GM19043 (cell line): Measurements from ENCODE around the gene SNX25.
"Not testable (repeated sequence)": the region's sequence is repeated elsewhere in the genome, so short reads cannot be mapped to it uniquely, and the experiment has no call there.

ENCODE experiments used
- ATAC-seq: cut with Tn5 transposase; IDR thresholded peaks from one replicate; pipeline ENCODE4 v1.9.1; 2021; ENCODE audit warnings: low read depth; ENCODE audit not compliant: unreplicated experiment

Gene SNX25

DNA sequence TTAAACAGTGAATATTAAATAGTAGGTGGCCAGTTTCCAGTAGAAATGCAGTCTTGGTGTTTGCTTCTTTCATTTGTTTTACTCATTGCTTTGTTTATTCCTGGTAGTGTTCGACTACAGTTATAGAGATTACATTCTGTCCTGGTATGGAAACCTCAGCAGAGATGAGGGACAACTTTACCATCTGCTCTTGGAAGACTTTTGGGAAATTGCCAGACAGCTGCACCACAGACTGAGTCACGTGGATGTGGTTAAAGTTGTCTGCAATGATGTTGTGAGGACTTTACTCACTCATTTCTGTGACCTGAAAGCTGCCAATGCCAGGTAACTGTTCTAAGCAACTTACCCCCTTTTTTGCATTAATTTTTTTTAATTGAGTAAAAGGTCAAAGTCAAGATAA is 49.3 kb downstream of the SNX25 start:
- ATAC-seq: not testable (repeated sequence)

DNA sequence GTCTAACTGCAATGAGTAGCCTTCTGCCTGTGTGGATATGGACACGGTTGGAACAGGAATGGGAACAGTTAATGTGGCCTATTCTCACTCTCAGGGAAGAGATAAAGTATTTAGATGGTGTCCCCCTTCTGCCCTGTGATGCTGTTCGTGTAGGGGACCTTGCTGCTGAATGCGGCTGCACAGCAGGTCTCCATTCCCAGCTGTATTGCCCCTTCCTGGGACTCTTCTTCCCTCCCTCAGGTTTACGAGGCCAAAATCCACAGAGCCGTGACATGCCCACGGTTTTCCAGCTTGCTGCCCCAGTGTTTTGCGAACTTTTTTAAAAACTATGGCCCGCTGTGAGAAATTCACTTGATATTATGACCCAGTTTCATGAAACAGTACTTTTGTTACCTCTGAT is 50.3 kb downstream of the SNX25 start:
- no peak for ATAC-seq

- no peak for ATAC-seq
Observed at GRCh38 chr4:185261946-185262345, 52.5 kb downstream of the SNX25 start.

GRCh38 chr4:185263419-185263818 is 54.0 kb downstream of the SNX25 start:
- peak; percentile 63 for ATAC-seq

- ATAC-seq: peak; percentile 75
Observed at GRCh38 chr4:185265942-185266341, 56.5 kb downstream of the SNX25 start.

DNA sequence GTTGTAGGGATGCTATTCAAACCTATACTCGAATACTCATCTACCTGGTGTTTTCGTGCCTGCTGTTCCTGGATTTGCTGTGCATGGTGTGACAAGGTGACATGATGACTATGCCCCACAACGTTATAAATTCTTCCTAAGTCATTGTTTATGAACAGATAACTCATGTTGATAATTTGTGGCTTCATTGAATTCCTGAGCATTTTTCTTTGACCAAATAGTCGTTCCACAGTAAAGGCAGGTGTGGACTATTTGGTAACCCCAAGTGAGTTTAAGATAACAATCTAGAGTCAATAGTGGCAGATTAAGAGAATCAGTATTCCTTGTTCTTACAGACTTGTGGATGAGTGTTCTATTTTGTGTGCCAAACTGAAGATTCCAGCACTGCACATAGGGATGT is 59.9 kb downstream of the SNX25 start:
- no peak for ATAC-seq

DNA sequence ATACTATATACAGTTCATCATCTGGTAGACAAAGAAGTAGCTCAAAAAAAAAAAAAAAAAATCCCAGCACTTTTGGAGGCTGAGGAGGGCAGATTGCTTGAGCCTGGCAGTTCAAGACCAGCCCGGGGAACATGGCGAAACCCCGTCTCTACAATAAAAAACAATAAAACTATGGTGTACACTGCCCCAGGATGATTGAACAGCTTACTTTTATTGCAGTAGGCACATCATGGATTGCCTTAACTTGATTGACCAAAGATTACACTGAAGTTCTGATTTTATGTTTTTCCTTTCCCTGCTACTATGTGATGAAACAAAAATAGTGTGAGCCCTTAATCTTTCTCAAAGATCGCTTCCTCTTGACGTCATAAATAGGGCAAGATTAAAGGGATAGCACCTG is 60.6 kb downstream of the SNX25 start:
- ATAC-seq: no peak

GRCh38 chr4:185270885-185271284 is 61.5 kb downstream of the SNX25 start:
- no peak for ATAC-seq

GRCh38 chr4:185272245-185272644 is 62.8 kb downstream of the SNX25 start:
- ATAC-seq: no peak

GRCh38 chr4:185275501-185275900 is 66.1 kb downstream of the SNX25 start:
- no peak for ATAC-seq

DNA sequence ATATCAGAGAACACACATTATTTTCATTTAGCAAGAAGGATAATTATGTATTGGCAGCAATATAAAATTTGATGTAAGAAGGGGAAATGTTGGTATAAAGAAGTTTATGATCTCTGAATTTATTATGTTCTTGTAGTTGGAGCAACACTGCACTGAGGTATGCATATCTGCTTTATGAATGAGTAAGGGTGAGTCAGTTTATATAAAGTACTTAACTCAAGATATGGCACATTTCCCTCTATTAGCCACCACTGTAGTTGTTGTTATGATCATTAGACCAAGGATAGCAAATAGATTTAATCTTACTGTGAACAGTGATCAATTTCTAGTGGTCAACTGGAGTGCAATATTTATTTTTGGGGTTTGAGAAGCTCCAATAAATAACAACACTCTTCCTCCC is 66.6 kb downstream of the SNX25 start:
- no peak for ATAC-seq

GRCh38 chr4:185278716-185279115 is 69.3 kb downstream of the SNX25 start:
- no peak for ATAC-seq

DNA sequence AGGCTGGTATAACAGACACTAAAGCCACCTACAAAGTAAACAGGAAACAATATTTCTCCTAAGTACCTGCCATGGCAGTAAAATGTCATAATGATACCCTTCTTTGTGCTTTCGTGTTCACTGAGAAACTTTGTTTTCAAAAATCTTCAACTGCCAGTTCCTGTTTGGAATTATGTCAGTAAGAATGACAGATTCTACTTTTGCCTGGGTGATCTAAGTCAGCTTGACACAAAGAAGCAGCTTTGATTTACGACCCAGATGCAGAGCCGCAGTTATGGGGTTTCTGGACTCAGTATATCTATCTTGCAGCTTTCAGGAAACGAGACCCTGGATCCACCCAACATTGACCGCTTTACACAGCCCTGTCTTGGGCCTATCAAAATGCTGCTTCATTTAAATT is 71.2 kb downstream of the SNX25 start:
- ATAC-seq: no peak

DNA sequence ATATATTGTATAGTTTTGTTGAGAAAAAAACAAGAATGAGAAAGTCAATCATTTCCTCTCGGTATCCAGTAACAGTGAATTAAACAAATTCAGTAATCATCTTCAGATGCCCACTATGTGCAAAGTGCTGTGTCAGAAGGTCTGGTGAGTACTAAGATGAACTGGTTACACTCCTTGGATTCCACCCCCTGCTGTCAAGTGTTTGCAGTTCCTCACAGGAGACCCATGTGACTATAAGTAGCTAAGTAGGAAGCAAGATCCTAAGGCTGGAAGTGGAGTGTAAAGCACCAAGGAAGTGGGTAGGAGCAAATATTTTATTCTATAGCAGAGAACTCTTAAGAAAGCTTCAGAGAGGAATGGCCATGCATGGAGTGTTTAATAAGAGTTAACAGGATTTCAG is 73.6 kb downstream of the SNX25 start:
- ATAC-seq: no peak

- ATAC-seq: no peak
Observed at GRCh38 chr4:185283723-185284122, 74.3 kb downstream of the SNX25 start.

DNA sequence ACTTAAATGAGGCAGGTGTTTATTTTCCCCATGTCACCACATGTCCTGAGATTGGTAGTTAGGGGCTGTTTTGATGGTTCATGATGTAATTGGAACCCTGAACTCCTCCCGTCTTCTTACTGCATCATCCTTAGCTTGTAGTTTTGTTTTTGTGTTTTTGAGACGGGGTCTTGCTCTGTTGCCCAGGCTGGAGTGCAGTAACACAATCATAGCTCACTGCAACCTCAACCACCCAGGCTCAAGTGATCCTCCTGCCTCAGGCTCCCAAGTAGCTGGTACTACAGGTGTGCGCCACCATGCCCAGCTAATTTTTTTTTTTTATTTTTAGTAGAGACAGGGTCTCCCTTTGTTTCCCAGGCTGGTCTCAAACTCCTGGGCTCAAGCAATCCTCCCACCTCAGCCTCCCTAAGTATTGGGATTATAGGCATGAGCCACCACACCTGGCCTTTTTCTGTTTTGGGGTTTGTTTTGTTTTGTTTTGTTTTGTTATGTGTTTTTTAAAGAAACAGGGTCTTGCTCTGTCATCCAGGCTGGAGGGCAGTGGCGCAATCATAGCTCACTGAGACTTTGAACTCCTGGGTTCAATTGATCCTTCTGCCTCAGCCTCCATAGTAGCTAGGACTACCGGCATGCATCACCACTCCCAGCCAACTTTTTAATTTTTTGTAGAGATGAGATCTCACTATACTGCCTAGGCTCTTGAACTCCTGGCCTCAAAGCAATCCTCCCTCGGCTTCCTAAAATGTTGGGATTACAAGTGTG is 76.4 kb downstream of the SNX25 start:
- ATAC-seq: no peak

GRCh38 chr4:185286571-185286970 is 77.2 kb downstream of the SNX25 start:
- ATAC-seq: no peak

DNA sequence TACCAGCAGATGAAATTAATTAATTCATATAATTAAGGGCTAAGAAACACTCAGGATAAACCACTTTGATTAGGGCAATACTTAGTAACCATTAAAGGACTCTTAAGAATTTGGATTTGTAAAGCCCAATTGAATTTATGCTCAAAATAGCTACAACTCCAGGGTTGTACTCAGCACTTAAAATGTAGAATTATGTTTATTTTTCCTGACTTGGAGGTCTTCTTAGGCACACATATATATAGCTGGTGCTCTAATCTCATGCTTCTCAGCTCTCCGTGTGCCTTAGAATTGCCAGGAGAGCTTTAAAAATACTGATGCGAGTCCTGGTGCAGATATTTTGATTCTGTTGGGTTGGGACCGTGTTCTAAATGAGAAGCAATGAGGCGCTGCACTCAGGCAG is 77.6 kb downstream of the SNX25 start:
- ATAC-seq: no peak

- ATAC-seq: no peak
Observed at GRCh38 chr4:185290018-185290607, 80.7 kb downstream of the SNX25 start.

- no peak for ATAC-seq
Observed at GRCh38 chr4:185290656-185291055, 81.3 kb downstream of the SNX25 start.

DNA sequence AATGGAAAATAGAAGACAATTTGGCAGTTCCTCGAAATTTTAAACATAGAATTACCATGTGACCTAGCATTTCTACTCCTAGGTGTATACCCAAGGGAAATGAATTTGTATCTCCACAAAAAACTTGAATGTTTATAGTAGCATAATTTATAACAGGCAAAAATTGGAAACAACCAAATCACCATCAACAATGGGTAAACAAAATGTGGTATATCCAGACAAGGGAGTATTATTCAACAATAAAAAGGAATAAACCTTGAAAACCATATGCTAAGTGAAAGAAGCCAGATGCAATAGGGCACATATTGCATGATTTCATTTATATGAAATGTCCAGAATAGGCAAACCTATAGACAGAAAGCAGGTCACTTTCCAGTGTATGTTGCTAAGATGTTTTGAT is 83.8 kb downstream of the SNX25 start:
- no peak for ATAC-seq

GRCh38 chr4:185296665-185297460 is 87.5 kb downstream of the SNX25 start:
- no peak for ATAC-seq
